ENCODE measurements around the gene DENND4B. TPM values are rescaled to one million over a fixed set of nuclear protein-coding genes. Genes with fewer than 3 reads are reported as not detected.
"Not testable (repeated sequence)": the region's sequence is repeated elsewhere in the genome, so short reads cannot be mapped to it uniquely, and the experiment has no call there.

The DENND4B gene
- total RNA-seq, 1 donor: 27.5 TPM

DNA sequence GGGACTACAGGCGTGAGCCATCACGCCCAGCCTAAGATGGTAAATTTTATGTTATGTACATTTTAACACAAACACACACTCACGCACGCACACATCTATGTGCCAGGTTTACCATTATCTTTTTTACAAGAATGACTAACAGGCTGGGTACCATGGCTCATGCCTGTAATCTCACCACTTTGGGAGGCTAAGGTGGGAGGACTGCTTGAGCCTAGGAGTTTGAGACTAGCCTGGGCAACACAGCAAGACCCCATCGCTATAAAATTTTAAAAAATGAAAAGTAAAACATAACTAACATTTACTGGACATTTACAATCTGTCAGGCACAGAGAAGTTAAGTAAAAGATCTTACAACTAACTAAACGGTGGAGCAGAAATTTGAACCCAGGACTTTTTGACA, 38.4 kb downstream of the DENND4B start:
- DNase-seq (ENCODE audit: insufficient read length, low spot score, missing footprints): peak; percentile 53
- H3K9me3 ChIP-seq (ENCODE audit: low read depth, low read length): no peaks in the 10 kb centered on the region
- H3K36me3 ChIP-seq (ENCODE audit: insufficient read depth, low read length): no peaks in the 10 kb centered on the region
- H3K4me2 ChIP-seq (ENCODE audit: insufficient read depth, low read length): no peak overlapping the region
- no peak overlapping the region for H3K27ac ChIP-seq (ENCODE audit: low read depth, low read length)
- H4K20me1 ChIP-seq (ENCODE audit: insufficient read depth, low read length): peaks cover 56% of the 10 kb centered on the region
- H3K4me3 ChIP-seq (ENCODE audit: insufficient read depth, low read length): no peak overlapping the region
- H3K27me3 ChIP-seq (ENCODE audit: insufficient read depth, low read length): no peaks in the 10 kb centered on the region
- H3K4me1 ChIP-seq (ENCODE audit: insufficient read depth, low read length): peaks cover 15% of the 10 kb centered on the region
- no peak overlapping the region for H2AFZ ChIP-seq (ENCODE audit: low read length)
- peaks cover 91% of the 10 kb centered on the region for H3K79me2 ChIP-seq (ENCODE audit: insufficient read depth, low read length)
- TF ChIP-seq, protein P1, sequence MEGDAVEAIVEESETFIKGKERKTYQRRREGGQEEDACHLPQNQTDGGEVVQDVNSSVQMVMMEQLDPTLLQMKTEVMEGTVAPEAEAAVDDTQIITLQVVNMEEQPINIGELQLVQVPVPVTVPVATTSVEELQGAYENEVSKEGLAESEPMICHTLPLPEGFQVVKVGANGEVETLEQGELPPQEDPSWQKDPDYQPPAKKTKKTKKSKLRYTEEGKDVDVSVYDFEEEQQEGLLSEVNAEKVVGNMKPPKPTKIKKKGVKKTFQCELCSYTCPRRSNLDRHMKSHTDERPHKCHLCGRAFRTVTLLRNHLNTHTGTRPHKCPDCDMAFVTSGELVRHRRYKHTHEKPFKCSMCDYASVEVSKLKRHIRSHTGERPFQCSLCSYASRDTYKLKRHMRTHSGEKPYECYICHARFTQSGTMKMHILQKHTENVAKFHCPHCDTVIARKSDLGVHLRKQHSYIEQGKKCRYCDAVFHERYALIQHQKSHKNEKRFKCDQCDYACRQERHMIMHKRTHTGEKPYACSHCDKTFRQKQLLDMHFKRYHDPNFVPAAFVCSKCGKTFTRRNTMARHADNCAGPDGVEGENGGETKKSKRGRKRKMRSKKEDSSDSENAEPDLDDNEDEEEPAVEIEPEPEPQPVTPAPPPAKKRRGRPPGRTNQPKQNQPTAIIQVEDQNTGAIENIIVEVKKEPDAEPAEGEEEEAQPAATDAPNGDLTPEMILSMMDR (IDR thresholded peaks at IDR 0.05; ENCODE audit: extremely low read depth, low read depth, low read length): no peak

DNA sequence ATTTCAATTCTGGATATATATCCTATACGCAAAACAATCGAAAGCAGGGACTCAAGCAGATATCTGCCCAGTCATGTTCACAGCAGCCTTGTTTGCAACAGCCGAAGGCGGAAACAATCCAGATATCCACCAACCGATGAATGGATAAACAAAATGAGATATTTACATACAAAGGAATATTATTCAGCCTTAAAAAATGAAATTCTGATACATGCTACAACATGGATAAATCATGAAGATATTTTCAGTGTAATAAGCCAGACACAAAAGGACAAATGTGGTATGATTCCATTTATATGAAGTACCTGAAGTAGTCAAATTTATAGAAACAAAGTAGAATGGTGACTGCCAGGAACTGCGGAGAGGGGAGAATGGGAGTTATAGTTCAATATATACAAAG, 39.4 kb downstream of the DENND4B start:
- H3K9me3 ChIP-seq (ENCODE audit: low read depth, low read length): no peaks in the 10 kb centered on the region
- no peak overlapping the region for H2AFZ ChIP-seq (ENCODE audit: low read length)
- no peaks in the 10 kb centered on the region for H3K27me3 ChIP-seq (ENCODE audit: insufficient read depth, low read length)
- no peak overlapping the region for H3K4me2 ChIP-seq (ENCODE audit: insufficient read depth, low read length)
- H4K20me1 ChIP-seq (ENCODE audit: insufficient read depth, low read length): peaks cover 58% of the 10 kb centered on the region
- H3K4me1 ChIP-seq (ENCODE audit: insufficient read depth, low read length): peaks cover 15% of the 10 kb centered on the region
- DNase-seq (ENCODE audit: insufficient read length, low spot score, missing footprints): no peak
- H3K79me2 ChIP-seq (ENCODE audit: insufficient read depth, low read length): peaks cover 91% of the 10 kb centered on the region
- TF ChIP-seq, protein P1 (IDR thresholded peaks at IDR 0.05; ENCODE audit: extremely low read depth, low read depth, low read length): no peak
- no peak overlapping the region for H3K27ac ChIP-seq (ENCODE audit: low read depth, low read length)
- H3K36me3 ChIP-seq (ENCODE audit: insufficient read depth, low read length): no peaks in the 10 kb centered on the region
- no peak overlapping the region for H3K4me3 ChIP-seq (ENCODE audit: insufficient read depth, low read length)

DNA sequence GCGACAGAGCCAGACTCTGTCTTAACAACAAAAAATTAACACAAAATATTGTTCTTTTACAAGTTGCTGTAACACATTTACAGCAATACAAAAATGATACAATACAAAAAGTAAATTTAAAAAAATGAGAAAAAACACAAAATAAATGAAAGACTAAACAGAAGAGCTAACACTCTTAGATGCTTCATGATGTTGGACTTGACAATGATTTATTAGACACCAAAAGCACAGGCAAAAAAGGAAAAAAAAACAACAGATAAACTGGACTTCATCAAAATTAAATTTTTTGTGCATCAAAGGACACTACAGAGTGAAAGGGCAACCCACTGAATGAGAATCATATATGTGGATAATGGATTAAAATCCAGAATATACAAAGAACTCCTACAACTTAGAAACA, 40.1 kb downstream of the DENND4B start:
- no peak overlapping the region for H2AFZ ChIP-seq (ENCODE audit: low read length)
- no peak for DNase-seq (ENCODE audit: insufficient read length, low spot score, missing footprints)
- no peaks in the 10 kb centered on the region for H3K36me3 ChIP-seq (ENCODE audit: insufficient read depth, low read length)
- H3K27me3 ChIP-seq (ENCODE audit: insufficient read depth, low read length): no peaks in the 10 kb centered on the region
- no peak overlapping the region for H3K4me2 ChIP-seq (ENCODE audit: insufficient read depth, low read length)
- peaks cover 52% of the 10 kb centered on the region for H4K20me1 ChIP-seq (ENCODE audit: insufficient read depth, low read length)
- TF ChIP-seq, protein P1 (IDR thresholded peaks at IDR 0.05; ENCODE audit: extremely low read depth, low read depth, low read length): no peak
- H3K9me3 ChIP-seq (ENCODE audit: low read depth, low read length): no peaks in the 10 kb centered on the region
- no peak overlapping the region for H3K27ac ChIP-seq (ENCODE audit: low read depth, low read length)
- no peak overlapping the region for H3K4me3 ChIP-seq (ENCODE audit: insufficient read depth, low read length)
- peaks cover 15% of the 10 kb centered on the region for H3K4me1 ChIP-seq (ENCODE audit: insufficient read depth, low read length)
- H3K79me2 ChIP-seq (ENCODE audit: insufficient read depth, low read length): peaks cover 90% of the 10 kb centered on the region

DNA sequence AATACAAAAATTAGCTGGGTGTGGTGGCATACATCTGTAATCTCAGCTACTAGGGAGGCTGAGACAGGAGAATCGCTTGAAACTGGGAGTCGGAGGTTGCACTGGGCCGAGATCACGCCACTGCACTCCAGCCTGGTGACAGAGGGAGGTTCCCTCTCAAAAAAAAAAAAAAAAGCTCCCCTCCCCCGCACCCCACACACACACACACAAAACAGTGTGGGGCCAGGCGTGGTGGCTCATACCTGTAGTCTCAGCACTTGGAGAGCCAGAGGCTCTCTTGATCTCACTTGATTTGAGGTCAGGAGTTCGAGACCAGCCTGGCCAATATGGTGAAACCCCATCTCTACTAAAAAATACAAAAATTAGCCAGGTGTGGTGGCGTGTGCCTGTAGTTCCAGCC, 40.6 kb downstream of the DENND4B start:
- H3K27me3 ChIP-seq (ENCODE audit: insufficient read depth, low read length); H3K9me3 ChIP-seq (ENCODE audit: low read depth, low read length); H3K4me2 ChIP-seq (ENCODE audit: insufficient read depth, low read length); H3K36me3 ChIP-seq (ENCODE audit: insufficient read depth, low read length); DNase-seq (ENCODE audit: insufficient read length, low spot score, missing footprints); H3K4me3 ChIP-seq (ENCODE audit: insufficient read depth, low read length); H2AFZ ChIP-seq (ENCODE audit: low read length): not testable (repeated sequence)
- H3K27ac ChIP-seq (ENCODE audit: low read depth, low read length): peak overlapping the region; percentile 1
- peaks cover 15% of the 10 kb centered on the region for H3K4me1 ChIP-seq (ENCODE audit: insufficient read depth, low read length)
- H3K79me2 ChIP-seq (ENCODE audit: insufficient read depth, low read length): peaks cover 90% of the 10 kb centered on the region
- H4K20me1 ChIP-seq (ENCODE audit: insufficient read depth, low read length): peaks cover 49% of the 10 kb centered on the region

Measured in osteoblast (primary cell).